K562 (cell line): ENCODE results near the gene PQBP1. TPM values are rescaled to one million over a fixed set of nuclear protein-coding genes. Genes with fewer than 3 reads are reported as not detected.
A peak's percentile ranks its signal among the peaks of the same experiment; 100 is the strongest.

Experiments
- ATAC-seq: fragments of 200-7000 bp; cut with Tn5 transposase; 3 replicates; pipeline ENCODE4 v1.9.1; 2020; ENCODE audit warnings: moderate library complexity
- BruUV-seq: library from RNA; stranded (reverse); fragments of 400-500 nt; replicated peaks from 2 replicates; lab custom pipeline; 2021; lab: Mats Ljungman, UMichigan
- CTCF ChIA-PET: fragments of 300-600 bp; formaldehyde crosslinking; extraction: SDS; loops from one replicate; lab custom pipeline; 2021; ENCODE audit warnings: low intra/inter-chr PET ratio; lab: Yijun Ruan, JAX
- POLR2A ChIA-PET: fragments of 300-600, 350-650 bp; sonication (Branson Sonifier 250); formaldehyde crosslinking; extraction: SDS; loops from one replicate; lab custom pipeline; 2021; ENCODE audit warnings: antibody characterized with exemption, inconsistent platforms; lab: Yijun Ruan, JAX
- DNase-seq, 4 experiments: peaks; one replicate each; pipeline versions ENCODE4 v3.0.0 to v3.0.0-alpha.2; 2011 to 2018; ENCODE audit warnings: low spot score in 3 of 4, mixed read lengths in 3 of 4; ENCODE audit errors: extremely low read depth in 1 of 4
- FAIRE-seq: peaks from 2 replicates; lab custom pipeline; 2011; peaks lifted over from hg19 to GRCh38; lab: Jason Lieb, UNC
- H2AFZ ChIP-seq: 2 replicates; pipeline ENCODE4 v1.6.0; 2011; ENCODE audit warnings: low read depth, low read length, control low read depth, inconsistent platforms
- H3K27ac ChIP-seq: fragments of 200-600 bp; 3 replicates; pipeline ENCODE4 v1.8.0; 2011; ENCODE audit warnings: low read depth, mild to moderate bottlenecking, control low read depth, inconsistent platforms, low read length, moderate library complexity, mixed read lengths; ENCODE audit errors: extremely low read depth
- H3K27me3 ChIP-seq, 2 experiments: fragments of 300-600 bp in 1 of 2; 2 replicates in 1 of 2; 3 replicates in 1 of 2; pipeline versions ENCODE4 v1.6.0 to v1.8.0; 2011; ENCODE audit warnings: inconsistent platforms in 2 of 2, low read length in 2 of 2, mild to moderate bottlenecking in 1 of 2, mixed read lengths in 1 of 2, moderate library complexity in 1 of 2; ENCODE audit not compliant: control insufficient read depth in 2 of 2, insufficient read depth in 2 of 2
- H3K36me3 ChIP-seq: fragments of 300-600 bp; 3 replicates; pipeline ENCODE4 v1.8.0; 2011; ENCODE audit warnings: mild to moderate bottlenecking, low read length, inconsistent platforms; ENCODE audit not compliant: control insufficient read depth, insufficient read depth
- H3K4me1 ChIP-seq, 2 experiments: fragments of 200-600 bp in 1 of 2; replicated peaks in 1 of 2; 2 replicates in 1 of 2; 3 replicates in 1 of 2; pipeline versions ENCODE4 v1.5.1 to v1.8.0; 2011; ENCODE audit warnings: inconsistent platforms in 2 of 2, low read length in 2 of 2, mild to moderate bottlenecking in 1 of 2, mixed read lengths in 1 of 2, moderate library complexity in 1 of 2; ENCODE audit not compliant: control insufficient read depth in 2 of 2, insufficient read depth in 2 of 2
- H3K4me2 ChIP-seq: 2 replicates; pipeline ENCODE4 v1.6.1; 2011; ENCODE audit warnings: low read length, control low read depth, inconsistent platforms, mixed read lengths; ENCODE audit not compliant: insufficient read depth
- H3K4me3 ChIP-seq: fragments of 200-600 bp; sonication (generic), shearing (Covaris generic); 2 replicates; pipeline ENCODE4 v1.5.1; 2016; ENCODE audit warnings: control low read depth, inconsistent platforms
- H3K79me2 ChIP-seq: fragments of 200-600 bp; 3 replicates; pipeline ENCODE4 v1.8.0; 2011; ENCODE audit warnings: low read length, inconsistent platforms; ENCODE audit not compliant: control insufficient read depth, insufficient read depth
- H3K9ac ChIP-seq, 2 experiments: 2 replicates each; pipeline versions ENCODE4 v1.6.0 to v1.6.1; 2011; ENCODE audit warnings: low read depth in 2 of 2, low read length in 2 of 2, control low read depth in 1 of 2, inconsistent platforms in 1 of 2, mild to moderate bottlenecking in 1 of 2, mixed read lengths in 1 of 2; ENCODE audit not compliant: insufficient read depth in 1 of 2
- H3K9me1 ChIP-seq: one replicate; pipeline ENCODE4 v1.6.0; 2011; ENCODE audit warnings: inconsistent platforms, mild to moderate bottlenecking, low read length, moderate library complexity; ENCODE audit not compliant: control insufficient read depth, insufficient read depth
- H3K9me3 ChIP-seq: replicated peaks from 2 replicates; pipeline ENCODE4 v1.5.1; 2011; ENCODE audit warnings: low read depth, low read length, inconsistent platforms; ENCODE audit not compliant: control insufficient read depth, insufficient read depth
- H4K20me1 ChIP-seq: replicated peaks from 2 replicates; pipeline ENCODE4 v1.6.1; 2011; ENCODE audit warnings: low read length, inconsistent platforms, mixed read lengths; ENCODE audit not compliant: control insufficient read depth, insufficient read depth
- CHD1 ChIP-seq: fragments of 200-600 bp; sonication (generic); IDR thresholded peaks from one replicate; pipeline ENCODE4 v1.6.1; 2012; ENCODE audit warnings: mild to moderate bottlenecking, moderate library complexity, low read length, inconsistent platforms
- POLR2A ChIP-seq: fragments of 450-650 bp; conservative IDR thresholded peaks from 2 replicates; pipeline ENCODE4 v1.6.1; 2016
- RBFOX2 ChIP-seq: fragments of 200-400 bp; formaldehyde crosslinking; IDR thresholded peaks from 2 replicates; pipeline ENCODE4 v1.6.1; 2017; ENCODE audit warnings: low read depth, mild to moderate bottlenecking, low read length, moderate library complexity
- WGBS: fragments of 100-300 bp; shearing (Covaris generic); methylation state at CpG from one replicate; pipeline ENCODE4 v1.1.6; 2016; ENCODE audit warnings: low coverage, mixed read lengths; ENCODE audit not compliant: insufficient coverage; ENCODE audit errors: missing lambda C conversion rate; 5-methylcytosine and 5-hydroxymethylcytosine counted together
- in situ Hi-C: fragments of 300-500 bp; cut with MboI; formaldehyde crosslinking; loops from 4 replicates; pipeline ENCODE4 v1.15.0; 2018; ENCODE audit warnings: inconsistent platforms, mixed read lengths
- intact Hi-C: fragments of 100-400 bp; cut with micrococcal nuclease; formaldehyde crosslinking; loops from 2 replicates; pipeline ENCODE4 v1.14.2; 2022
- polyA plus RNA-seq, 8 experiments: library from polyadenylated mRNA; depleted of rRNA in 4 of 8; stranded (reverse) in 5 of 8; unstranded in 3 of 8; fragments of >200 nt; fragmentation: Nextera tagmentation in 2 of 8; fragmentation: Illumina TruSeq in 1 of 8; extraction: Ambion mirVana in 2 of 8; extraction: Trizol in 1 of 8; gene quantifications; 2 replicates each; pipeline versions ENCODE4 v1.2.1 to v1.2.3, GENCODE V29; 2011 to 2014; ENCODE audit warnings: inconsistent platforms in 1 of 8, missing spikeins in 1 of 8
- total RNA-seq, 7 experiments: library from RNA; depleted of rRNA in 6 of 7; stranded (reverse); fragments of >200 nt in 6 of 7; fragmentation: Illumina TruSeq in 2 of 7; extraction: Trizol in 2 of 7; gene quantifications; 2 replicates each; pipeline versions ENCODE4 v1.2.1 to v1.2.3, GENCODE V29; 2011 to 2021; ENCODE audit warnings: low replicate concordance in 1 of 7
- TF ChIP-seq, protein P1 (sequence below), 3 experiments: fragments of 200-800 bp in 1 of 3; sonication (Bioruptor generic) in 1 of 3; sonication (generic) in 1 of 3; formaldehyde crosslinking in 1 of 3; IDR thresholded peaks; 2 replicates each; pipeline versions ENCODE4 v1.6.1 to v1.8.0; 2016 to 2022; ENCODE audit warnings: mild to moderate bottlenecking in 2 of 3, missing compliant biosample characterization in 2 of 3, missing genetic modification characterization in 2 of 3, missing genetic modification reagents in 1 of 3

Gene PQBP1
- total and polyA plus RNA-seq, 9 of the 15 experiments (the other 6 are each of a cell fraction or from before 2014, with no cell fraction given): 41.3 to 262 (median 112) TPM

DNA sequence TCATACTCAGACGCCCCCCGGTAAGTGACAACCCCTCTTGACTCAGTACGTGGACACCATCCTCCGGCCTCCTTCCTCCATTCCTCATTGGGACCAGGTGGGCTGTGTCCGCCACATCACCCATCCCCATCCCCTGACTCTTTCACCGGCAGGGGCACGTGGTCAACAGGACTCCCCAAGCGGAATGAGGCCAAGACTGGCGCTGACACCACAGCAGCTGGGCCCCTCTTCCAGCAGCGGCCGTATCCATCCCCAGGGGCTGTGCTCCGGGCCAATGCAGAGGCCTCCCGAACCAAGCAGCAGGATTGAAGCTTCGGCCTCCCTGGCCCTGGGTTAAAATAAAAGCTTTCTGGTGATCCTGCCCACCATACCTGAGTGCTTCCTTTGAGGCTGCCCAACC is 5.0 kb downstream of the PQBP1 start:
- BruUV-seq: no TSS peak
- TF ChIP-seq RBFOX2: peak; percentile 52
- no peak for TF ChIP-seq CHD1
- peak; percentile 16; the same call in 1 of the 2 replicates for TF ChIP-seq POLR2A
- TF ChIP-seq, protein P1, sequence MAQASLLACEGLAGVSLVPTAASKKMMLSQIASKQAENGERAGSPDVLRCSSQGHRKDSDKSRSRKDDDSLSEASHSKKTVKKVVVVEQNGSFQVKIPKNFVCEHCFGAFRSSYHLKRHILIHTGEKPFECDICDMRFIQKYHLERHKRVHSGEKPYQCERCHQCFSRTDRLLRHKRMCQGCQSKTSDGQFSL (CRISPR knock-in tag; IDR thresholded peaks at IDR 0.05): no peak
- TF ChIP-seq, protein P1 (tag; IDR thresholded peaks at IDR 0.05): no peak
- in situ Hi-C loops: no loop called here
- FAIRE-seq (no peak), DNase-seq (no peak), ATAC-seq (no peak)
- no peak overlapping the region for H3K4me3 ChIP-seq
- H3K27me3 ChIP-seq: no peaks in the 10 kb centered on the region
- H3K79me2 ChIP-seq: peaks cover 26% of the 10 kb centered on the region
- H3K36me3 ChIP-seq: peaks cover 70% of the 10 kb centered on the region
- 98% methylated on average over 8 of the region's 14 CpGs for WGBS
- ChIA-PET CTCF (no interaction called here), POLR2A (interaction anchor here (0.6 to 1.4 kb wide), 3 partner anchors 9 to 11 kb away, joined by 3 to 6 read pairs (median 5); partner anchors contain the start of gene SLC35A2)
- no peaks in the 10 kb centered on the region; the same call in 1 of the 2 replicates for H4K20me1 ChIP-seq
- no peak overlapping the region for H3K4me2 ChIP-seq
- peak overlapping the region in 1 of 2 experiments; percentile 17; a peak in 1 of 4 replicates for H3K9ac ChIP-seq
- no peaks in the 10 kb centered on the region for H3K9me1 ChIP-seq
- H3K9me3 ChIP-seq: no peaks in the 10 kb centered on the region
- H2AFZ ChIP-seq: no peak overlapping the region
- no peak overlapping the region for H3K27ac ChIP-seq
- intact Hi-C loops: no loop called here
- peaks cover 7 to 23% of the 10 kb centered on the region in 2 experiments; a peak in 2 of 5 replicates for H3K4me1 ChIP-seq
